ENCODE measurements around the gene ZNF396.

ZNF396 gene

GRCh38 chr18:35383136-35383535, 6.0 kb upstream of the ZNF396 start:
- DNase-seq (ENCODE audit: low read depth): no peak

- DNase-seq (ENCODE audit: low read depth): no peak
Observed at GRCh38 chr18:35379421-35379820, 2.3 kb upstream of the ZNF396 start.

GRCh38 chr18:35378574-35378896, 1.4 kb upstream of the ZNF396 start:
- DNase-seq (ENCODE audit: low read depth): no peak

DNA sequence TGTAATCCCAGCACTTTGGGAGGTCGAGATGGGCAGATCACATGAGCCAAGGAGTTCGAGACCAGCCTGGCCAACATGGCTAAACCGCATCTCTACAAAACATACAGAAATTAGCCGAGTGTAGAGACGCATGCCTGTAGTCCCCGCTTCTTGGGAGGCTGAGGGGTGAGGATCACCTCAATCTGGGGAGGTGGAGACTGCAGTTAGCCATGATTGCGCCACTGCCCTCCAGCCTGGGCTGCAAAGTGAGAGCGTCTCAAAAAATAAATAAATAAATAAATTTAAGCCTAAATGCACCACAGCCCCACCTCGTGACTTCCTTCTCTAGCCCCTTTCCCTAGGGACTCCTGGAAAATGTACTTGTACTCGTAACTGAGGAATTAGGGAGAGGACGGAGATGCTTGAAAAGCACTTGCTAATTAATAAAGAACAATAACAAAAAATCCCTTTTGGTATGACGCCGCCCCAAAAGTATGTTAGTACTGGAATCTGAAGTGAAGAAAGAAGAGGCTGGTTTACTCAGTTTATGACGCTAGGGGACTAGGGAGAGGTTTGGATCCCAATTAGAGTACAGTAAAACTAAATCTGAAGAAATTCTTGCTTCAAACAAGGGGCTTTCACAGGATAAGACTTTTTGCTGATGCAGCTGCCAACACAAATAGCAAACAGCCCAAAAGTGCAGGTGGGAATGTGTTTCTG, 887 bp upstream of the ZNF396 start:
- no peak for DNase-seq (ENCODE audit: low read depth)

DNA sequence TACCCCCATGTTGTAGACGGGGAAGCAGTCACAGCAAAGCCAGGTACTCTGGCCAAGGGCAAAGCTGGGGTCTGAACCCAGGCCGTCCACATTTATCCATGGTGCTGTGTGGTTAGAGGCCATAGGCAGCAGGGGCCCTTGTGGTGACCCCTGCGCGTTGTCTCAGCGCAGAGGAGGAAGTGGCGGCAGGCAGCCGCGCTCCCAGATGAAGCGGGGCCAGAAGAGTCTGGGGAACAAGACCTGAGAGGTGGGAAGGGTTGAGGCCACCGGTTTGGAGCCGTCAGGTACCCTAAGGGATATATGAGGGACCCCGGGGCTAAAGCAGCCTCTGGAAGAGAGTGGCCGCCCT, 770 bp downstream of the ZNF396 start:
- no peak for DNase-seq (ENCODE audit: low read depth)

DNA sequence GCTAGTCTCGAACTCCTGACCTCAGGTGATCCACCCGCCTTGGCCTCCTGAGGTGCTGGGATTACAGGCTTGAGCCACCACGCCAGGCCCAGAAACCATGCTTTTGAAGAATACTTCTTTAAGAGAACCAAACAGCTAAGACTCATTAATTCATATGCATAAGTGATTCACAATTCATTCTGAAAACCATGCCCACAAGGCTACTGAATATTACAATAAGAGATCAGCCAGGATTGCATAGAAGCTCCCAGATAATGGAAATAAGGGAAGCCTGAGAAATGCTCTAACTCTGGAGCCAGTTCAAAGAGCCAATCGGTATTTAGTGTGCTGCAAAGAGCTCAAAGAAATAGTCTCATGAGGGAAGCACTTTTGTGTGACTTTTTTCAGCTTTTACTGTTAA, 2.4 kb downstream of the ZNF396 start:
- DNase-seq (ENCODE audit: low read depth): no peak

DNA sequence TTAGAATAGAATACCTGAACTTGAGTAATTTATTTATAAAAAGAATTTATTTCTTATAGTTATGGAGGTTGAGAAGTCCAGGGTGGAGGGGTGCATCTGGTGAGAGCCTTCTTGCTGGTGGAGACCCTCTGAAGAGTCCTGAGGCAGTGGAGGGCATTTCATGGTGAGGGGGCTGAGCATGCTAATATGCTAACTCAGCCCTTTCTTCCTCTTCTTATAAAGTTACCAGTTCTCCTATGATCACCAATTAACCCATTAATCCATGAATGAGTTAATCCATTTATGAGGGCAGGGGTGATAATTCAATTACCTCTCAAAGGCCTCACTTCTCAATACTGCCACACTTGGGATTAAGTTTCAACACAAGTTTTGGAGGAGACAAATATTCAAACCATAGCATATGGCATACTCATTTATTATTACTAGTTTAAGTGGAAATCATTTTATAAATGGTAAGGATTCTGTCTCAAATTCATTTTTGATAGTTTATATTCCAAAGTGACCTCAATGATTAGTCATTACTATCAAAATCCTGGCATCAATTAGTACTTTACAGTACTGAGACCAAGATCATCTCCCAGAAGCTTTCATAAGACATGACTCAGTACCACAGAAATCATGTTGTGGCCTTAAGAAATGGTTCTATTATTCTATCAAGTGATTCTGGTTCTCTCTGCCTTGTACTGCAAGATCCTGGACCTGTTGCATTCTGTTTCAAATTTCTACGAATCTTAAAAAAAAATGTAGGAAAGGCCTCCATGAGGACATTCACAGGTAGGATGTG, 5.5 kb downstream of the ZNF396 start:
- DNase-seq (ENCODE audit: low read depth): no peak

GRCh38 chr18:35369126-35369525, 8.0 kb downstream of the ZNF396 start:
- DNase-seq (ENCODE audit: low read depth): no peak

DNA sequence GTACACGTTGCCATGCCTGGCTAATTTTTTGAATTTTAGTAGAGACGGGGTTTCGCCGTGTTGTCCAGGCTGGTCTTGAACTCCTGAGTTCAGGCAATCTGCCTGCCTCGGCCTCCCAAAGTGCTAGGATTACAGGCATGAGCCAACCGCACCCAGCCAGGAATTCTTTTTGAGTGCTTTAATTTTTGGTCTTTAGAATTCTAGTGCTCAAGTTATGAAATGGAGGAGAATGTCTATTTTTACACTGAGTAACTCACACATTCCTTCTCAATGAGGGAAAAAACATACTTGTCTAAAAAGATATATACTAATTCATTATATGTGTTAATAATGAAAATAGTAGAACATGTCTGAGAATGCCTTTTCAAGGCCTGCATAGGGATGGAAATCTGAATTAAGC, 8.5 kb downstream of the ZNF396 start:
- no peak for DNase-seq (ENCODE audit: low read depth)

DNA sequence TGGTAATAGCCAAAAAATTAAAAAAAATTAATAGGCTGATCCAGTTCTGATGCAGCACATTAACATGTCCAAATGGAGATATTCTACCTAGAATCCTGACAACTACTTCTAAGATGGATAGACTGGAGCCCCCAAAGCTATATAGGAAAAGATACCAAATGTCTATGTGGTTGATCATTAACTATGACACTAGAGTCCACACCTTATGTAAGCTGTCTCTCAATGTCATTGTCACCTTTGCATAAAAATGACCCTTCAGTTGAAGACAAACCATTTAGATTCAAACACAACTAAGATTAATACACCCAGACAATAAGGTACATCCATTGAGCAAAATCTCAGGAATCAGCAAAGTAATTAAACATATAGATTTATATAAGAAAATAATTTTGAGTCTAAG, 14.6 kb downstream of the ZNF396 start:
- no peak for DNase-seq (ENCODE audit: low read depth)

DNA sequence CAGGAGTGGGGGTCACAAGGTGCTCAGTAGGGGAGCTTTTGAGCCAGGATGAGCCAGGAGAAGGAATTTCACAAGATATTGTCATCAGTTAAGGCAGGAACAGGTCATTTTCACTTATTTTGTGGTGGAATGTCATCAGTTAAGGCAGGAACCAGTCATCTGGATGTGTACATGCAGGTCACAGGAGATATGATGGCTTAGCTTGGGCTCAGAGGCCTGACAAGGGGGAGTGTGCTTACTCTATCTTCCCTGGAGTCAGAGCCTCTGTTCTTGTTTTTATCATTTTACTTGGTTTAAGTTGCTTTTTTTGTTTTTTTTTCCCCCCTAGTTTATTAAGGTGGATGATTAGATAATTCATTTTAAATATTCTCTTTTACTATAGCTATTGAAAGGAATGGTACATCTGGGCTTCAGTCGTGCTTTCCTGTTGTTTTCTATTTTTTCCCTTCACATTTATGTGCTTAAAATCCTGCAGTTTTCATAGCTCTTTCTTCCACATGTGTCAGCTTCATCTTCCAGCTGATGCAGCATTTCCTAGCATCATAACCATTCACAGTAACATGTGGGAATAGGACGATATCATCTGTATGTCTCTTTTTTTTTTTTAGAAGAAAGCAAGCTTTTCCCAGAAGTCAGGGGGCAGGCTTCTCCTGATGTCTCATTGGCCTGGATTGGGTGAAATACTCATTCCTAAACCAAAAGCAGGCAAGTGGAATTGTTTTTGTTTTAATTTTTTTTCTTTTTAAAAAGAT, 15.4 kb downstream of the ZNF396 start:
- DNase-seq (ENCODE audit: low read depth): no peak

DNA sequence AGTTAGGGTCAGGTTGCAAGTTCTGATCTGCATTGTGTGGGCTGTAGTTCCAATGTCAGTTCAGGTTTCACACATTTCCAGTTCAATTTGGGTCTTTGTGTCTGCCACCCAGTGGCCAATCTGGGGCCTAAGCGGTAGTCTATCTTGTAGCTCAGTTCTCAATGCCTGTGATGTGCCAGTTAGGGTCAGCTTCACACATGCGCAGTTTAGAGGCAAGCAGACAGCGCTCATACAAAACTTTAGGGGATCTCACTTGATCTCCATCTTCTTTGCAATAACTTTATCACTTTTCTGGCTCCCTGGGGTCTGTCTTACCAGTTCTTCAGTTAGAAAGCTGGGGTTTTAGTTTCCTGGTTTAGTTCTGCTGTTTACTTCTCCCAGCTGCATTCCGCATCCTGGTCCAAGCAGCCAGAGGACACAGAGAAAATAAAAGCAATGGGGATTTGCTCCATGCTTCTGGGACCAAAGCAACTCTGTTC, 22.0 kb downstream of the ZNF396 start:
- peak; percentile 37 for DNase-seq (ENCODE audit: low read depth)

GRCh38 chr18:35352778-35353177, 24.4 kb downstream of the ZNF396 start:
- no peak for DNase-seq (ENCODE audit: low read depth)

DNA sequence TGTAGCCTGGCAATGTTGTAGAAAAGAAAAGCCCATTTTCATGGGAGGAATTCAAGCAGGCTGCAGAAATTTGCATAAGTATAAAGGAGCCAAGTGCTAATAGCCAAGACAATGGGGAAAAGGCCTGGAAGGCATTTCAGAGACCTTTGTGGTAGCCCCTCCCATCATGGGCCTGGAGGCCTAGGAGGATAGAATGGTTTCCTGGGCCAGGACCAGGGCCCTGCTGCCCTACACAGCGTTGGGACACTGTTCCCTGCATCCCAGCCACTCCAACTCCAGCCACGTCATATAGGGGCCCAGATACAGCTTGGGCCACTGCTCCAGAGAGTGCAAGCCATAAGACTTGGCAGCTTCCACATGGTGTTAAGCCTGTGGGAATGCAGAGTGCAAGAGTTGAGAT, 24.9 kb downstream of the ZNF396 start:
- no peak for DNase-seq (ENCODE audit: low read depth)

DNA sequence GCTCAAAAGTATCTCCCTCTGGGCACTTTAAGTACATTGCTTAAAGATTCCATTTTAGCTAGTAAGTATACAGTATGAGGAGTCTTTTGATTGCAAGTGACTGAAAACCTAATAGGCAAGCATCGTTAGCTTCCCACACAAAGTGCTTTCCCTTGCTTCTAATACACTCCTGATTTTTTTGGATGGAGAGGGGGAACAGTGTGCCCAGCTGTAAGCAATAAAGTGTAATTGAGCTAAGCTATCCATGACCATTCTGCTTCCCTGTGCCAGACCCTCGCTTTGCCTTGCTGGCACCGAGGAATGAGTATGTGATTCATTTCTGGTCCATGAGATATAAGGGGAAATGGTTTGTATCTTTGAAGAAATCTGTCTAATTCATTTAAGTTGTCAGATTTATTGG, 29.1 kb downstream of the ZNF396 start:
- DNase-seq (ENCODE audit: low read depth): no peak

- DNase-seq (ENCODE audit: low read depth): no peak
Observed at GRCh38 chr18:35345950-35346349, 31.2 kb downstream of the ZNF396 start.

GRCh38 chr18:35345460-35345921, 31.6 kb downstream of the ZNF396 start:
- DNase-seq (ENCODE audit: low read depth): no peak

DNA sequence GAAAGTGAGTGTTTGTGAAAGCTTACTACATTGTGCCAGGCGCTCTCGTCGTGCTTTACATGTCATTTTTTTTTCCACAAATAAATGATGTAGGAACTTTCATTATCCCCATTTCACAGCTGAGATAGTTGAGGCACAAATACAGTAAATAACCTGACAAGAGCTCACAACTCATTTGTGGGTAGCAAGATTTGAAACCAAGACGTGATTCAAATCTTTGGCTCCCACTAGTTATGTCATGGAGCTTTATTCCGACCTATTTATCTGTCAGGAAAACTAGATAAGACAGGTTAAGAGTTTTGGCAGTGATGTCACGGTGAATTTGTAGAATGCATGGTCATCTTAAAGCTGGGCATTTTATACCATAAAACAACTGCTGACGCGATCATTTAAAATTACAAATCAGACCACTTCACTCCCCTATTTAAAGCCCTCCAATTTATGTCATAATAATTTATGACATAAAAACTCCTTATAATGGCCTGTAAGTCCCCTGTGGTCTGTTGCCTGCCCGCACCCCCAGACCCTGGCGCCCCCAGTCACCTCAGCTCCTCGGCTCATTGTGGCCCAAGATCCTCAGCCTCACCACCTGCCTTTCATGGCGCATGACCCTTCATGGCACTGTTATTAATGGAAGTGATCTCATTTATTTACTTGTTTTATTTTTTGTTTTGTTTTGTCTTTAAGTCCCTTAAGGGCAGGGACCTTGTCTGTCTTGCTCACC, 32.2 kb downstream of the ZNF396 start:
- no peak for DNase-seq (ENCODE audit: low read depth)

DNA sequence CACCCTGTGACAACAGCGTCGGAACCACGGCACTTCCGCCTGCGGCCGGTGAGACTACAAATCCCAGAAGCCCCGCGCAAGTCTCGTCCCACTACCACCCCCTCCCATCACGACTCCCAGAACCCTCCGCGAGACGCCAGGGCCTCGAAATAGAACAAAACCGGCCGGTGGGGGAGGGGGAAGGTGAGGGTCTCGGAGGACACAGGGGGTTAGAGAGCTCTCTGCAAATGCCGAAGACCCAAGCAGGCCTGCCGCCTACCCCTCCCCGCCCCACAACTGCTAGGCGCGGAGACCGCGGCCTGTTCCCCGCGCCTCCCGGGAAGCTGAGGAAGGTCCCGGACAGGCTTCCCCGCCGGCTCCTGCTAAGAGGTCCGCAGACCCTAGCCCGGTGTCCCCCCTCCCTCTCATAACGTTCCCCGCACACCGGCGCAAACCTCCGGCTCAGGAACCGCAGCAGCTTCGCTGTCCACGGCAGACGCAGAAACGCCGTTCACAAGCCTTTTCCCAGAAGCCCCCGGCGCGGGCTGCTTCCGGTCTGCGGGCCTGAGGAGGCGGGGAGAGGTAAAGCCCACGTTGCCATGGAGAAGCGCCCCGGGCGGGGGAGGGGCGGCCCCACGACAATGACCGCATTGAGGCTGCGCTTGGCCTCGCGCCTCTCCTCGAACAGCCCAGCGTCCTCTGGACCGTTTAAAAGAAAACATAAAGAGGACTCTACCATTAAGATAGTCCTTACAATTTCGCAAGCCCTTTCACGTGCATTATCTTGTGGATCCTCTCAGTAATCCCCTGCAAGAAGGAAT, 33.0 kb downstream of the ZNF396 start, which contains the start of gene ZNF24:
Gene ZNF24 (minus strand): TSS at position 485 of the 800 bp plus-strand sequence. CDS start 3,770 bp downstream, outside the sequence.
- DNase-seq (ENCODE audit: low read depth): peak; percentile 93

- DNase-seq (ENCODE audit: low read depth): no peak
Observed at GRCh38 chr18:35343488-35343935, 33.6 kb downstream of the ZNF396 start.

GRCh38 chr18:35337286-35337685, 39.9 kb downstream of the ZNF396 start:
- DNase-seq (ENCODE audit: low read depth): no peak
